HepG2 (cell line): ENCODE data around the gene CASP5. TPM values are rescaled to one million over a fixed set of nuclear protein-coding genes. Genes with fewer than 3 reads are reported as not detected.

Experiments used
- CAMTA2 ChIP-seq: sonication (generic); formaldehyde crosslinking; IDR thresholded peaks from 2 replicates; pipeline ENCODE4 v1.4.0; 2020; ENCODE audit warnings: mild to moderate bottlenecking, missing genetic modification reagents, borderline replicate concordance
- FOXA3 ChIP-seq: IDR thresholded peaks from 2 replicates; pipeline ENCODE4 v1.6.1; 2016; ENCODE audit warnings: missing genetic modification reagents, missing compliant biosample characterization
- FOXO4 ChIP-seq: sonication (generic); formaldehyde crosslinking; conservative IDR thresholded peaks from 2 replicates; pipeline ENCODE4 v1.8.1; 2023; ENCODE audit warnings: missing genetic modification reagents
- GLMP ChIP-seq: sonication (generic); formaldehyde crosslinking; IDR thresholded peaks from 2 replicates; pipeline ENCODE4 v1.9.0; 2021; ENCODE audit warnings: missing genetic modification reagents, mild to moderate bottlenecking, borderline replicate concordance
- HMG20A ChIP-seq: IDR thresholded peaks from 2 replicates; pipeline ENCODE4 v1.6.1; 2016; ENCODE audit warnings: borderline replicate concordance
- HNF1A ChIP-seq, 2 experiments: sonication (generic) in 1 of 2; formaldehyde crosslinking in 1 of 2; IDR thresholded peaks; 2 replicates each; pipeline versions ENCODE4 v1.4.0 to v1.6.1; 2016 to 2020; ENCODE audit warnings: borderline replicate concordance in 1 of 2, low read depth in 1 of 2, mild to moderate bottlenecking in 1 of 2, missing genetic modification reagents in 1 of 2
- MEIS1 ChIP-seq: sonication (generic); formaldehyde crosslinking; IDR thresholded peaks from 2 replicates; pipeline ENCODE4 v1.9.0; 2021; ENCODE audit warnings: mild to moderate bottlenecking, missing genetic modification reagents, moderate library complexity, borderline replicate concordance
- NR0B2 ChIP-seq: sonication (generic); formaldehyde crosslinking; IDR thresholded peaks from 2 replicates; pipeline ENCODE4 v1.4.0; 2020; ENCODE audit warnings: mild to moderate bottlenecking, missing genetic modification reagents
- SATB2 ChIP-seq: sonication (generic); formaldehyde crosslinking; IDR thresholded peaks from 2 replicates; pipeline ENCODE4 v1.5.0; 2020; ENCODE audit warnings: missing genetic modification reagents
- SIX1 ChIP-seq: sonication (generic); formaldehyde crosslinking; IDR thresholded peaks from 2 replicates; pipeline ENCODE4 v1.4.0; 2020; ENCODE audit warnings: missing genetic modification reagents, borderline replicate concordance
- TSC22D2 ChIP-seq: sonication (generic); formaldehyde crosslinking; IDR thresholded peaks from 2 replicates; pipeline ENCODE4 v1.5.1; 2020; ENCODE audit warnings: missing genetic modification reagents, mild to moderate bottlenecking, borderline replicate concordance
- ZFP37 ChIP-seq: sonication (generic); formaldehyde crosslinking; IDR thresholded peaks from 2 replicates; pipeline ENCODE4 v1.4.0; 2020; ENCODE audit warnings: missing genetic modification reagents, borderline replicate concordance
- ZNF275 ChIP-seq: sonication (generic); formaldehyde crosslinking; IDR thresholded peaks from 2 replicates; pipeline ENCODE4 v1.8.0; 2022; ENCODE audit warnings: missing genetic modification reagents, mild to moderate bottlenecking, inconsistent platforms, borderline replicate concordance
- ZNF333 ChIP-seq: sonication (generic); formaldehyde crosslinking; IDR thresholded peaks from 2 replicates; pipeline ENCODE4 v1.4.0; 2020; ENCODE audit warnings: mild to moderate bottlenecking, missing genetic modification reagents, borderline replicate concordance
- ZNF431 ChIP-seq: sonication (generic); formaldehyde crosslinking; IDR thresholded peaks from 2 replicates; pipeline ENCODE4 v1.9.0; 2022; ENCODE audit warnings: missing genetic modification reagents, low read depth, mild to moderate bottlenecking, borderline replicate concordance
- ZNF446 ChIP-seq: sonication (generic); formaldehyde crosslinking; IDR thresholded peaks from 2 replicates; pipeline ENCODE4 v1.5.0; 2020; ENCODE audit warnings: mild to moderate bottlenecking, missing genetic modification reagents
- ZNF503 ChIP-seq: sonication (generic); formaldehyde crosslinking; IDR thresholded peaks from 2 replicates; pipeline ENCODE4 v1.4.0; 2020; ENCODE audit warnings: missing genetic modification reagents
- ZNF747 ChIP-seq: sonication (generic); formaldehyde crosslinking; IDR thresholded peaks from 2 replicates; pipeline ENCODE4 v1.8.1; 2023; ENCODE audit warnings: missing genetic modification reagents, mild to moderate bottlenecking, borderline replicate concordance
- polyA plus RNA-seq, 8 experiments: library from polyadenylated mRNA; depleted of rRNA in 3 of 8; stranded (reverse) in 7 of 8; unstranded in 1 of 8; fragments of >200 nt; fragmentation: Illumina TruSeq in 4 of 8; extraction: Trizol in 4 of 8; gene quantifications; 2 replicates each; pipeline versions ENCODE4 v1.2.1 to v1.2.3, GENCODE V29; 2011 to 2016; ENCODE audit warnings: low read depth in 4 of 8, missing spikeins in 1 of 8, mixed read lengths in 1 of 8; ENCODE audit not compliant: insufficient read depth in 1 of 8
- total RNA-seq, 5 experiments: library from RNA; depleted of rRNA; stranded (reverse); fragments of >200 nt; fragmentation: Illumina TruSeq; extraction: Trizol; gene quantifications; 2 replicates each; pipeline ENCODE4 v1.2.3, GENCODE V29; 2016; ENCODE audit warnings: low read depth in 1 of 5

The CASP5 gene
- total and polyA plus RNA-seq, 2 of the 13 experiments (the other 11 are each of a cell fraction or from before 2014, with no cell fraction given): not detected

- no peak for TF ChIP-seq HNF1A (IDR thresholded peaks at IDR 0.05; ENCODE audit: low read depth)
- TF ChIP-seq HNF1A (CRISPR knock-in tag; IDR thresholded peaks at IDR 0.05; ENCODE audit: borderline replicate concordance): no peak
- TF ChIP-seq ZNF446 (CRISPR knock-in tag): no peak
- no peak for TF ChIP-seq ZNF275 (CRISPR knock-in tag)
- TF ChIP-seq MEIS1 (CRISPR knock-in tag): no peak
- TF ChIP-seq ZNF503 (CRISPR knock-in tag): peak; percentile 2; the same call in 1 of the 2 replicates
- no peak for TF ChIP-seq ZNF431 (CRISPR knock-in tag)
- TF ChIP-seq ZNF333 (CRISPR knock-in tag): no peak
- TF ChIP-seq TSC22D2 (CRISPR knock-in tag): no peak
- peak; percentile 26; the same call in 1 of the 2 replicates for TF ChIP-seq SATB2 (CRISPR knock-in tag)
- TF ChIP-seq NR0B2 (CRISPR knock-in tag): no peak
- no peak for TF ChIP-seq FOXA3
- no peak for TF ChIP-seq GLMP (CRISPR knock-in tag)
- TF ChIP-seq FOXO4 (CRISPR knock-in tag): no peak
- TF ChIP-seq SIX1 (CRISPR knock-in tag): no peak
- TF ChIP-seq ZNF747: 0 out of 2 replicates have a peak, but pooled peaks have one; percentile 15
- TF ChIP-seq CAMTA2 (CRISPR knock-in tag): no peak
- no peak for TF ChIP-seq ZFP37 (CRISPR knock-in tag)
- TF ChIP-seq HMG20A (CRISPR knock-in tag): no peak
Measured at GRCh38 chr11:104968355-104968855, 54.6 kb downstream of the CASP5 start, which contains the start of gene CASP4 (continued).
